IPS-18c (cell line): ENCODE data around the gene SLX9.
"Not testable (repeated sequence)": the region's sequence is repeated elsewhere in the genome, so short reads cannot be mapped to it uniquely, and the experiment has no call there.

ENCODE experiments used
- H3K4me3 ChIP-seq: 2 replicates; pipeline ENCODE4 v1.7.0; 2013; ENCODE audit warnings: low read depth, mild to moderate bottlenecking, low read length, moderate library complexity; ENCODE audit not compliant: insufficient read depth
- H3K9me3 ChIP-seq: one replicate; pipeline ENCODE4 v1.6.1; 2013; ENCODE audit warnings: mild to moderate bottlenecking, low read length, moderate library complexity; ENCODE audit not compliant: control insufficient read depth, insufficient read depth

Gene SLX9

GRCh38 chr21:45022348-45022675 lies 82.5 kb downstream of the SLX9 start:
- Histone ChIP-seq H3K4me3 (no peak overlapping the region), H3K9me3 (peaks cover 2% of the 10 kb centered on the region)

- H3K4me3 ChIP-seq, result no peak overlapping the region
- peaks cover 2% of the 10 kb centered on the region for H3K9me3 ChIP-seq
These were observed 82.9 kb downstream of the SLX9 start for GRCh38 chr21:45022736-45023135.

- H3K4me3 ChIP-seq, H3K9me3 ChIP-seq: not testable (repeated sequence)
These were observed 84.7 kb downstream of the SLX9 start for GRCh38 chr21:45024516-45024915.

GRCh38 chr21:45026066-45026745 lies 86.4 kb downstream of the SLX9 start:
- H3K9me3 ChIP-seq, result peaks cover 2% of the 10 kb centered on the region
- H3K4me3 ChIP-seq, result no peak overlapping the region
